Trophoblast cell (in vitro differentiated cells and primary cell): ENCODE results near the gene ROBO1.

ENCODE experiments used
- DNase-seq, 2 donors: peaks; one replicate each; pipeline ENCODE4 v3.0.0-alpha.2; 2016
- H2AFZ ChIP-seq: 2 replicates; pipeline ENCODE4 v1.6.1; 2013; ENCODE audit warnings: low read length, moderate library complexity, mild to moderate bottlenecking; ENCODE audit not compliant: insufficient read depth, poor library complexity
- H2AK5ac ChIP-seq: 2 replicates; pipeline ENCODE4 v1.6.1; 2013; ENCODE audit warnings: mild to moderate bottlenecking, low read length
- H2BK120ac ChIP-seq: 2 replicates; pipeline ENCODE4 v1.6.1; 2013; ENCODE audit warnings: low read length, mild to moderate bottlenecking, moderate library complexity; ENCODE audit not compliant: insufficient read depth, poor library complexity
- H2BK12ac ChIP-seq: 2 replicates; pipeline ENCODE4 v1.6.1; 2013; ENCODE audit warnings: mild to moderate bottlenecking, low read length, moderate library complexity
- H2BK5ac ChIP-seq: 2 replicates; pipeline ENCODE4 v1.6.1; 2013; ENCODE audit warnings: low read length, low read depth, moderate library complexity, mild to moderate bottlenecking; ENCODE audit not compliant: poor library complexity
- H3K14ac ChIP-seq: 2 replicates; pipeline ENCODE4 v1.6.1; 2013; ENCODE audit warnings: mild to moderate bottlenecking, low read length
- H3K18ac ChIP-seq: 2 replicates; pipeline ENCODE4 v1.6.1; 2013; ENCODE audit warnings: mild to moderate bottlenecking, low read length
- H3K23ac ChIP-seq: 2 replicates; pipeline ENCODE4 v1.6.1; 2013; ENCODE audit warnings: low read length
- H3K27ac ChIP-seq: 2 replicates; pipeline ENCODE4 v1.5.1; 2013; ENCODE audit warnings: low read depth, mild to moderate bottlenecking, inconsistent platforms, low read length, moderate library complexity
- H3K27me3 ChIP-seq: 2 replicates; pipeline ENCODE4 v1.6.1; 2013; ENCODE audit warnings: inconsistent platforms, mild to moderate bottlenecking, low read length, moderate library complexity; ENCODE audit not compliant: insufficient read depth
- H3K36me3 ChIP-seq, 2 experiments: 1 replicate in 1 of 2; 2 replicates in 1 of 2; pipeline ENCODE4 v1.6.1; 2013; ENCODE audit warnings: low read length in 2 of 2, mild to moderate bottlenecking in 2 of 2, moderate library complexity in 1 of 2; ENCODE audit not compliant: insufficient read depth in 2 of 2, control insufficient read depth in 1 of 2
- H3K4ac ChIP-seq: 2 replicates; pipeline ENCODE4 v1.6.1; 2013; ENCODE audit warnings: low read depth, mild to moderate bottlenecking, low read length, moderate library complexity
- H3K4me1 ChIP-seq, 2 experiments: 1 replicate in 1 of 2; 2 replicates in 1 of 2; pipeline ENCODE4 v1.6.1; 2013; ENCODE audit warnings: low read length in 2 of 2, mild to moderate bottlenecking in 2 of 2, moderate library complexity in 1 of 2; ENCODE audit not compliant: insufficient read depth in 2 of 2, control insufficient read depth in 1 of 2
- H3K4me2 ChIP-seq: 2 replicates; pipeline ENCODE4 v1.6.1; 2013; ENCODE audit warnings: inconsistent platforms, mild to moderate bottlenecking, low read length, moderate library complexity
- H3K4me3 ChIP-seq: 2 replicates; pipeline ENCODE4 v1.5.1; 2013; ENCODE audit warnings: mild to moderate bottlenecking, low read depth, low read length, inconsistent platforms
- H3K79me1 ChIP-seq: one replicate; pipeline ENCODE4 v1.6.1; 2013; ENCODE audit warnings: low read length
- H3K79me2 ChIP-seq: 2 replicates; pipeline ENCODE4 v1.6.1; 2013; ENCODE audit warnings: low read length, mild to moderate bottlenecking; ENCODE audit not compliant: control insufficient read depth, insufficient read depth, poor library complexity
- H3K9ac ChIP-seq: 2 replicates; pipeline ENCODE4 v1.6.1; 2013; ENCODE audit warnings: mild to moderate bottlenecking, low read length
- H3K9me3 ChIP-seq: 2 replicates; pipeline ENCODE4 v1.6.1; 2013; ENCODE audit warnings: low read depth, mild to moderate bottlenecking, control low read depth, inconsistent platforms, low read length; ENCODE audit not compliant: insufficient read depth
- H4K12ac ChIP-seq: 2 replicates; pipeline ENCODE4 v1.6.1; 2013; ENCODE audit warnings: low read depth, mild to moderate bottlenecking, low read length, moderate library complexity
- H4K8ac ChIP-seq: 2 replicates; pipeline ENCODE4 v1.6.1; 2013; ENCODE audit warnings: low read depth, mild to moderate bottlenecking, low read length, moderate library complexity
- H4K91ac ChIP-seq: one replicate; pipeline ENCODE4 v1.6.1; 2013; ENCODE audit warnings: low read depth, mild to moderate bottlenecking, low read length, moderate library complexity
- WGBS: extraction: QIAGEN DNeasy Blood & Tissue Kit; methylation state at CpG from one replicate; pipeline ENCODE4 v1.1.7; 2013; ENCODE audit warnings: missing lambda C conversion rate; ENCODE audit not compliant: insufficient read length, insufficient coverage; ENCODE audit errors: extremely low coverage; 5-methylcytosine and 5-hydroxymethylcytosine counted together

The ROBO1 gene

GRCh38 chr3:79516795-79517194, 251.0 kb downstream of the ROBO1 start:
- no peak overlapping the region for H3K9ac ChIP-seq
- H4K91ac ChIP-seq = no peak overlapping the region
- no peak overlapping the region for H4K8ac ChIP-seq
- no CpG with 5 or more reads among the region's 4 CpGs for WGBS
- no peak overlapping the region for H2BK120ac ChIP-seq
- H3K14ac ChIP-seq = no peak overlapping the region
- H2BK5ac ChIP-seq = no peak overlapping the region
- no peak overlapping the region for H4K12ac ChIP-seq
- no peak overlapping the region for H2AFZ ChIP-seq
- H2BK12ac ChIP-seq = no peak overlapping the region
- H3K9me3 ChIP-seq = no peaks in the 10 kb centered on the region
- H3K23ac ChIP-seq = no peak overlapping the region
- no peak for DNase-seq
- H3K27me3 ChIP-seq = no peaks in the 10 kb centered on the region
- H3K36me3 ChIP-seq = no peaks in the 10 kb centered on the region
- no peaks in the 10 kb centered on the region for H3K79me1 ChIP-seq
- H3K4me3 ChIP-seq = no peak overlapping the region
- H3K4ac ChIP-seq = no peak overlapping the region
- no peaks in the 10 kb centered on the region for H3K79me2 ChIP-seq
- H2AK5ac ChIP-seq = no peak overlapping the region
- H3K4me2 ChIP-seq = no peak overlapping the region
- no peak overlapping the region for H3K18ac ChIP-seq
- no peaks in the 10 kb centered on the region for H3K4me1 ChIP-seq
- no peak overlapping the region for H3K27ac ChIP-seq

GRCh38 chr3:79515072-79515471, 252.7 kb downstream of the ROBO1 start:
- no peak overlapping the region for H3K4me3 ChIP-seq
- no peaks in the 10 kb centered on the region for H3K79me1 ChIP-seq
- no CpG with 5 or more reads among the region's 4 CpGs for WGBS
- H3K27ac ChIP-seq = no peak overlapping the region
- no peak overlapping the region for H2BK12ac ChIP-seq
- H4K8ac ChIP-seq = no peak overlapping the region
- H3K23ac ChIP-seq = no peak overlapping the region
- H3K36me3 ChIP-seq = no peaks in the 10 kb centered on the region
- DNase-seq = peak in 1 of 2 donors; percentile 21
- H3K9ac ChIP-seq = no peak overlapping the region
- H3K79me2 ChIP-seq = no peaks in the 10 kb centered on the region
- H3K27me3 ChIP-seq = no peaks in the 10 kb centered on the region
- no peak overlapping the region for H2AK5ac ChIP-seq
- H4K91ac ChIP-seq = no peak overlapping the region
- H2AFZ ChIP-seq = no peak overlapping the region
- no peak overlapping the region for H3K4ac ChIP-seq
- no peak overlapping the region for H3K18ac ChIP-seq
- no peak overlapping the region for H4K12ac ChIP-seq
- no peak overlapping the region for H3K4me2 ChIP-seq
- no peak overlapping the region for H2BK5ac ChIP-seq
- H3K14ac ChIP-seq = no peak overlapping the region
- H2BK120ac ChIP-seq = no peak overlapping the region
- H3K4me1 ChIP-seq = no peaks in the 10 kb centered on the region
- H3K9me3 ChIP-seq = no peaks in the 10 kb centered on the region

GRCh38 chr3:79514069-79514468, 253.7 kb downstream of the ROBO1 start:
- Histone ChIP-seq H3K79me1 (no peaks in the 10 kb centered on the region), H3K18ac (no peak overlapping the region), H4K91ac (no peak overlapping the region), H2BK120ac (no peak overlapping the region), H3K36me3 (no peaks in the 10 kb centered on the region), H4K8ac (no peak overlapping the region), H3K9me3 (no peaks in the 10 kb centered on the region), H2AFZ (no peak overlapping the region), H2BK12ac (no peak overlapping the region), H3K23ac (no peak overlapping the region), H3K14ac (no peak overlapping the region), H3K27me3 (no peaks in the 10 kb centered on the region), H3K79me2 (no peaks in the 10 kb centered on the region), H4K12ac (no peak overlapping the region), H3K4me2 (no peak overlapping the region), H3K4me1 (no peaks in the 10 kb centered on the region), H3K27ac (no peak overlapping the region), H2BK5ac (no peak overlapping the region), H3K4me3 (no peak overlapping the region), H2AK5ac (no peak overlapping the region), H3K4ac (no peak overlapping the region), H3K9ac (no peak overlapping the region)
- peak in 1 of 2 donors; percentile 49 for DNase-seq
- no CpG with 5 or more reads among the region's 3 CpGs for WGBS

GRCh38 chr3:79506751-79507150, 261.0 kb downstream of the ROBO1 start:
- Histone ChIP-seq H3K27me3 (no peaks in the 10 kb centered on the region), H3K79me2 (no peaks in the 10 kb centered on the region), H4K12ac (no peak overlapping the region), H3K18ac (no peak overlapping the region), H3K79me1 (no peaks in the 10 kb centered on the region), H3K4me2 (no peak overlapping the region), H3K9ac (no peak overlapping the region), H3K14ac (no peak overlapping the region), H3K27ac (no peak overlapping the region), H3K4ac (no peak overlapping the region), H2AK5ac (no peak overlapping the region), H4K8ac (no peak overlapping the region), H2BK5ac (no peak overlapping the region), H3K9me3 (peaks cover 1% of the 10 kb centered on the region), H2AFZ (no peak overlapping the region), H3K4me3 (no peak overlapping the region), H4K91ac (no peak overlapping the region), H3K36me3 (no peaks in the 10 kb centered on the region), H3K23ac (no peak overlapping the region), H2BK12ac (no peak overlapping the region), H3K4me1 (no peaks in the 10 kb centered on the region), H2BK120ac (no peak overlapping the region)
- no CpG with 5 or more reads among the region's 1 CpG for whole genome bisulfite sequencing
- no peak for DNase-seq
